Activated CD8-positive, alpha-beta memory T cell treated with anti-CD3 and anti-CD28 coated beads, Interleukin-2, amount 50 U/mL, for 24 hours (primary cell): ENCODE data around the gene ZNF365.
"Not testable (repeated sequence)": the region's sequence is repeated elsewhere in the genome, so short reads cannot be mapped to it uniquely, and the experiment has no call there.

Experiments
- DNase-seq: peaks from one replicate; pipeline ENCODE4 v3.0.0-alpha.2; 2020; ENCODE audit errors: extremely low read depth

ZNF365 gene

DNA sequence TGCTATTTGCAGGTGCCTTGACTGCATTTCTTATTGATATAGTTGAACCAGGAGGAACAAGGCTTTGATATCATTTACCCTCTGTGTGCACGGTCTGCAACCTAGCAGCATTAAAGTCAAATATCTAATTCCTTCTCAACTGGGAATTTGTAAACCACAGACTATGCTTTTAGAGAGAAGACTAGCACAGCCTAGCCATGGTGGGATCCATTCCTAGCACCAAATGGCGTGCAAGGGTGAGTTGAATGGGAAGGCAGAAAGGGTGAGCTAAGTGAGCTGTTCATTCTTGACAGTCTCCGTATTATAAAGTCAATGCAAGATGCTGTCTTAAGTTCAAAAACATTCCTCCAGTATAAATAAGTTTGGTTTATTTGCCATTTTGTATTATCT is 2.9 kb downstream of the ZNF365 start:
- no peak for DNase-seq

DNA sequence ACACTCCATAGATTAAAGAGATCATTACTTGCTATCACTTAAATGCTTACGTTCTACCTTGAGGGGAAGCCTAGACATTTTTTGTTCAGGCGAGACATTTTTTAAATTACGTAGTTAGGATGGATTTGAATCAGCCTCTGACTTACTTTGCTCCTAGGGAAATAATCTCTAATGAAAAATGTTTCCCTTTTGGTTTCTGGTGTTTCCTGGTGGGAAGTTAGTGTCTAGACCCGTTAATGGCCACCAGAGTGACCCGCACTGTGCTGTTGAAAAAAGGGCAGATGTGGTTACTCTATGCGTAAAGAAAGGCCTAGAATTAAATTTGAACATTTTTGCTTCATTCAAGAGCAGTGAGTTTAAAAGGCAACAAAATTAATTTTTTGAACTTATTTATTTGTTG is 3.8 kb downstream of the ZNF365 start:
- no peak for DNase-seq

DNA sequence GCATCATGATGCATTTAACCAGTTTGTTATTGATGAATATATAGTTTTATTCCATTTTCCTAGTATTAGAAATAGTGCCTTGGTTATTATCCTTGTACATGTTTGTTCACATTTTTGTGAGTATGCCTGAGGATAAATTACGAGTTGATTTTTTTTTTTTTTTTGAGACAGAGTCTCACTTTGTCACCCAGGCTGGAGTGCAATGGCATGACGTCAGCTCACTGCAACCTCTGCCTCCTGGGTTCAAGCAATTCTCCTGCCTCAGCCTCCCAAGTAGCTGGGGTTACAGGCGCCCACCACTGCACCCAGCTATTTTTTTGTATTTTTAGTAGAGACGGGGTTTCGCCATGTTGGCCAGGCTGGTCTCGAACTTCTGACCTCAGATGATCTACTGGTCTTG is 4.7 kb downstream of the ZNF365 start:
- not testable (repeated sequence) for DNase-seq

DNA sequence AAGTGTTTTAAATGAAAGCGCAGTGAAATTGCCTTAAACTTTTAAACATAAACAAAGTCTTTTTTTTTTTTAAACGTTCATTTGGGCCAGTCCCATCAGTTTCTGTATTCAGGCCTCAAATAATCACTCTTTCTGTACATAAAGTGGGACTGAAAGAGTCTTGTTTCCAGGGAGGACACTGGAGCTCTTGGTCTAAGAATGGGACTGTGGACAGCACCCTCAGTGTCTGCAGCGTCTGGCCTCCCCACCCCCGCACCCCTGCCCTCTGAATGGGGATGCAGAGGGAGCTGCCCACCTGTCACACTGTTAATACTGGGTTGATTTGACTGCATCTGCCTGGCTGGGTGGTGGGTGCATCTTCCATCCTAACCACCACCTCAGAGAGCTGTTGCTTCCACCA is 5.2 kb downstream of the ZNF365 start:
- DNase-seq = no peak

DNA sequence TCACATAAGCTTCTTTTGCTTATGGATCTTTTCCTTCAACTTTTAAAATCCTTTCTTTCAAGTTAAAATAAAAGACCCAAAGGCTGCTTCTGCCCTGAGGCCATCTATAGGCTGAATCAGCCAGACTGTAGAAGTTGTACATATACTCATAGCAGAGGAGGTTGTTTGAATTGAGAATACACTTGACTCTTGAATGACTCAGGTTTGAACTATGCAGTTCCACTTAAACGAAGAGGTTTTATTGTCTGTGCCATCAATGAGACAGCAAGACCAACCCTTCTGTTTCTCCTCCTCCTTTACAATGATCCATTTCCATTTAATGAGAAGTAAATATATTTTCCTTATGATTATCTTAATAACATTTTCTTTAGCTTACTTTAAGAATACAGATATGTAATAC is 5.8 kb downstream of the ZNF365 start:
- DNase-seq = no peak

DNA sequence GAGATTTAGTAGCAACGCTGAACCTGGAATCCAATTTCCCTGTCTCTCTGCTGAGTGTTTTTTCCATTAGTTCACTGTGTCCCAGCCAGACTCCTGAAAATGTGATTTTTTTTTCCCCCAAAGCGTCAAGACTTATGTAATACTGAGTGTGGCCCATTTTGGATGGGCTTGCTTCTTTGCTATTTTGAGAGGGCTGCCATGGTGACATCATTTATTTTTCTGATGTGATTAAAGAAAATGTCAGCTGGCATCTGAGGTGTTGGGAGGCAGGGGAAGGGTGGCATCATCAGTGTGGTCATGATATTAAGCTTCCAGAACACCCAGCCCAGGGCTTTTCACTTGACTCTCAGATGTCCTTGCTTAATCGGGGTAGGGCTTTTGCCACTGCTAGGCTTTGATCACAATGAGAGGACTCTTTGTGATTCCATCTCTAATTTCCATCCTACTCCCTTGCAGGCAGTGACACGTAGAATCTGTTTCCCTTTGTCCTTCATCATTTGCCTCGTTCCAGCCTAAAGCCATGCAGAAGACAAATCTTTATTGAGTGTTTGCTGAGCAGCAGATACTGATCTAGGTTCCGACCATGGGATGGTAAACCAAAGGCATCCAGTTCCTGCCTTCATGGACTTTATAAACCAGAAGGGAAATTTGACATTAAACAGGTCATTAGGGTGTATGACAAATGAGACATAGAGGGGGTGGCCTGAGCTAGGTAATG is 7.4 kb downstream of the ZNF365 start:
- no peak for DNase-seq

DNA sequence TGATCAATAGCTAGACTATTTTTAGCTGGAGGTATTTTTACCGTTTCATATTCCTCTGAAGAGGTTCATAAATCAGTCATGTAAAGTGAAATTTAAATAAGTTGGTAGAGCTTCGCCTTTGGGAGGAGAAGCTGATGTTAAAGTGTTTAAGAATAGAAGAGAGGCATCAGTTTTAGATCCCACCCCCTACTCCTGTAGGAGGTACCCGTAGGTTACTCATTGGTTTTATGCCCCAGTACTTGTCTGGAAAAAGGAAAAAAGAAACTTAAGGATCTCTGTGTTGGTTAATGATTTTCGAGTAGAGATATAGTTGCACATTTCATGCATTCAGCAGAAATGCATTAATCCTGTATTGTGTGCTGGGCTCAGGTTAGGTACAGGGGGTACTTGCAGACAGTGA is 8.7 kb downstream of the ZNF365 start:
- no peak for DNase-seq

DNA sequence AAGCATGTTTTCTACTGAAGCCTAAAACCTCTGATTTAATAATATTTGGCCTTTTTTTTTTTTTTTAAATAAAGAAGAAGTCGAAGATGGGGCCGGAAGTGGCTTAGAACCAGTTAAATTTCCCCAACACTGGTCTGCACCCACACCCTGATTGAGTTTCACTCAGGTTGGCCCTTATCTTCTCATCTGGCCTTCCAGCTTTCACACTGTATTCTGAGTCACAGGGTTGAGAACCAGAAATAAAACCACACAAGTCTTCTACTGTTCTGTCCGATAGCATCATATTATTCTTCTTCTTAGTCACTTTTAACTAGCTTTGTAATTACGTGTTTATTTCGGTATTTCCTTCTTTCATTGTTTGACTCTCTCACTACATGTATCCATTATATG is 9.9 kb downstream of the ZNF365 start:
- peak; percentile 35 for DNase-seq

DNA sequence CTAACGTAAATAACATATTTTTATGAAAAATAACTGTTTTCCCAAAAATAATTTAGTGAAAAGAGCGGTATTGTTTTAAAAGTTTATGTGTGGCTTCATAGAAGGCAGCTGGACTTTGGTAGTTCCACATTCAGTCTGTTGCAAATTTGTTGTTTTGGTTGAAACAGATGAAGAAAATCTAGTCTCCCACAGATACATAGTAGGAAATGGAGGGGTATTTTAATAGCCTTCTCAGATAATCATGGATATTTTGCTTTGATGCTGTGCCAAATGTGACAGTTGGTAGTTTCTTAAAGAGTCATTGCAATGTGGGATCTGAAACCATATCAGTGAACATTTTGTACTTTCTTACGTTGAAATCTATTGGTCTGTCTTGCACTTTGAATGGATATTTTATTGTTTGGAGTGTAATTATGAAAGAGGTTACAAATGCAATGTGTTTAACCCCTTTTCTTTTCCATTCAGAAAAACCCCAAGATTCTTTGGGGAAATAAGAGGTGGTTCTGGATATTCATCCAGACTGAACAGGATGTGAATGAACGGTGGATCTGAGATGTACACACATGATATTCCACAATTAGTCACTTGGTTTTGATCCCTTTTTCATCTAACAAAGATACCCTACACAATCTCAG is 10.4 kb downstream of the ZNF365 start:
- DNase-seq = no peak

DNA sequence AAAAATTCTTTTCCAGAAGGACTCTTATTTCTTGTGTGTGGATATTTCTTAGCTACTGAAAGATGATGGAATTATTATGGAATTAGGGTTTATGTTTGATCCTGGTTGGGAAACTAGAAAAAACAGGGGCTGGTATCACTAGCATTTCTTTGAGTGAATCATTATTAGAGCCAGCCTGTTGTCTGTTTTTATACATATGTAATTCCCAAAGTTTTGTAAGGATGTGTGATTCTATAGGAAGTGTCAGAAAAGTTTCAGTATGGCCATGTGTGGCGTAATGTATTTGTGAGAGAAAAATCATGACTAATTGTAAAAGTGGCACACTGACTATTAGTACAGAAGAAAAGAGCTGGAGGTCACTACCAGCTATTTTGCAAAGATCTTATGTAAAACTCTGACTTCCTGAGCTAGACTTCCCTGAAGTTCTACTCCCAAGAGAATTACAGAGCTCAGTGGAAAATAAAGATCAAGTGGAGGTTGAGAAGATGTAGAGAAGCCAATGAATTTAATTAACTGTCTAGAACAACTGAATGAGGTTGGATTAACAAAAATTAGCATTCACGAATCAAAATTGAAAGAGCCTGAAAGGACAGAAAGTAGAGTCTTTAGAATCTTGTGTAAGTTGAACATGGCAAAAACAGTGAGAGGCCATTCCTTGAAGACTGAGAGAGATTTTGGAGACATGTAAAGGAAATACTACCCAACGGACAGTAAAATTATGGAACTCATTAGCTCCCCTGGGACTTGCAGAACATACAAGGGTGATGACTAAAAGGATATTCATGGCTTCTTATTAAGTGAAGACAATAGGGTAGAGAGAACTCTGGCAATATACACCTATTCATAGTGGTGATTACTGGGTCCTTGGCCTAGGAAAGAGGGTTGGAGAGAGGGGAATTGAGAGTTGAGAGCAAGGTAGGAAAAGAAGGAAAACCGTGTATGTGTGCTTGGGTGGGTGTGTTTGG is 12.5 kb downstream of the ZNF365 start:
- no peak for DNase-seq

DNA sequence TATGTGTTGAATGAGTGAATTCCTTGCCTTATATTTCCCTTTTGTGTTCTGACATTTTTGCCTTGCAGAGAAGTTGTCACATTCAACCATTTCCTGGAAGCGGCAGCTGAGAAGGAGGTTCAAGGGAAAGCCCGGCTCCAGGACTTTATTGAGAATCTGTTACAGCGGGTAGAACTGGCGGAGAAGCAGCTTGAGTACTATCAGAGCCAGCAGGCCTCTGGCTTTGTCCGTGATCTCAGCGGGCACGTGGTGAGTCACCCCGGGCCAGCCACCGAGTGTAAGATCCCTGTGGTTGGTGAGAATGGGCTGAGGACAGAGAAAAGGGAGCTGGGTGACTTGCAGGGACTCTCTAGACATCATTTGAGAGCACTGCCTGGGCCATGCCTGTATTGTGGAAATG is 14.2 kb downstream of the ZNF365 start:
- no peak for DNase-seq

DNA sequence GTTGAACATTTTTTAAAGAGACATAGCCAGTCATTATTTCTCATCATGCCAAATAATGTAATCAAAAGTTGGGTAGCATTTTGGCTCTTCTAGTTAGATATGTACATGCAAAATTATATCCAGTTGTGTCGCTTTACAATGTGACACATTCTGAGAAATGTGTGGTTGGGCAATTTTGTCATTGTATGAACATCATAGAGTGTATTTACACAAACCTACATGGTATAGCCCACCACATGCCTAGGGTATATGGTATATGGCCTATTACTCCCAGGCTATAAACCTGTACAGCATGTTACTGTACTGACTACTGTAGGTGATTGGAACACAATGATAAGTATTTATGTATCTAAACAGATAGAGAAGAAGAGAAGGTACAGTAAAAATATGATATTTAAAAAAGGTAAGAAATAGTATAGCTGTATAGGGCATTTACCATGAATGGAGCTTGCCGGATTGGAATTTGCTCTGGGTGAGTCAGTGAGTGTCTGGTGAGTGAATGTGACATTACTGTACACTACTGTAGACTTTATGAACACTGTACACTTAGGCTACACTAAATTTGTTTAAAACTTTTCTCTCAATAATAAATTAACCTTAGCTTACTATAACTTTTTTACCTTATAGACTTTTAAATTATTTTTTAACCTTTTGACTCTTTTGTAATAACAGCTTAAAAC is 16.5 kb downstream of the ZNF365 start:
- DNase-seq = no peak

DNA sequence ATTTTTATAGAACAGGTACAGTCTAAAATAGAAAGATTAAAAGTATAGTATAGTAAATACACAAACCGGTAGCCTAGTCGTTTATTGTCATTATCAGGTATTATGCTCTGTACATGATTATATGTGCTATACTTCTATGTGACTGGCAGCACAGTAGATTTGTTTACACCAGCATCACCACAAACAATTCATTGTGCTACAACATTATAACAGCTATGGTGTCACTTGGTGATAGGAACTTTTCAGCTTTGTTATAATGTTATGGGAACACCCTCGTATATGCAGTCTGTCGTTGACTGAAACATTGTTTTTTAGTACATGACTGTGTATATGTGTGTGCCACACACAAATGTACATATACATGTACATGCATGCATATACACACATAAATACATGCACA is 19.1 kb downstream of the ZNF365 start:
- no peak for DNase-seq

DNA sequence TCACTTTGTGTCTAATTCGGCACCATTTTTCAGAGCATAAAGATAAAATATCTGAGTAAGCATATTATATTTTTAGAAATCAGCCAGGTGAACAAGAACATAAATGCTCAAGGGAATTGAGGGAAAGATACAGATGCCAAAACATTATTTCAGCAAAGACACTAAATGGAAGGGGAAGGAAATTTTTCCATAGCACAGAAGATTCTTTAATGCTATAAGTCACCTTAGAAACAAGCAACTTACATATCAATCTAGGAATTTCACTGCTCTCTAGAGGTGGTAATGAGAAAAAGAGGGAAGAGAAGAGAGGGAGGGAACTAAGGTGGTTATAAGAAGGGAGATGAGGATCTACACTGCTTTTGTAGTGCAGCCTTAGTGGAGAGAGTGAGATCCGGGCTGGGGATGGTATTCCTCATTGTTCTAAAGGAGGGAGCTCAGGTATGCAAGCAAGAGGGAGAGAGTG is 20.4 kb downstream of the ZNF365 start:
- no peak for DNase-seq

DNA sequence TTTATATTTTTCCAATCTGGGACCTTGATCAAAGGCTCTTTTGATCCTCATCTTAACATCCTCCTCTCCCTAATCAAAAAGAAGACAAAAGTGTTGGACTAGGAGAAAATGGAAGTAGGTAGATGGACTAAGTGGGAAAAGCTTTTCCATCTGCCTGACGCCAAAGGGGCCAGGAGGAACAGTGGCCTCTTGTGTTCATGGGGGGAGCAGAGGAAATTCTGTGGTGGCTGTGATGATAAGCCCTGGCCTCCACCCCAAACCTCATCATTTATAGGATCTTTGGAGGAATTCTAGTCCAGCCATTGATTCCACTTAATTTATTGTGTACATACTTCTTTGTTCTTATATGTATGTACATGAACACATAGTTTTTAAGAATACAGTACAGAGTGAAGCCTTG is 21.7 kb downstream of the ZNF365 start:
- DNase-seq = no peak

DNA sequence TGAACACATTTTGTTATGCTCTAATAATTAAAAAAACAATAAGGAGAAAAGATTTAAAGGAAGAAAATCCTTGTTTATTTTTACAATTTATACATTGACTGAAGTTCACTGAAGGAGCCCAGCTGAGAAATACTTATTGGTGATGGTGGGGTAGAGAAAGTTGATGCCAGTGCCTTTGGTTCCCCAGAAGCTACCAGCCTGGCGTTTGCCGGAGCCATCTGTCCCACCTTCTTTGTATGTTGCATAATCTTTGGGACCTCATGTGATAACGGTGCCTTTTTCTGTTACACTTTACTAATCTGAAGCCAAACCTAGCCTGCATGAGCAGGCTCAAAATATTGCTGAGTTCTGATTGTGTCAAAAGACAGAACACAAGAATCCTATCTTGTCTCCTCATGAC is 22.7 kb downstream of the ZNF365 start:
- DNase-seq = no peak

DNA sequence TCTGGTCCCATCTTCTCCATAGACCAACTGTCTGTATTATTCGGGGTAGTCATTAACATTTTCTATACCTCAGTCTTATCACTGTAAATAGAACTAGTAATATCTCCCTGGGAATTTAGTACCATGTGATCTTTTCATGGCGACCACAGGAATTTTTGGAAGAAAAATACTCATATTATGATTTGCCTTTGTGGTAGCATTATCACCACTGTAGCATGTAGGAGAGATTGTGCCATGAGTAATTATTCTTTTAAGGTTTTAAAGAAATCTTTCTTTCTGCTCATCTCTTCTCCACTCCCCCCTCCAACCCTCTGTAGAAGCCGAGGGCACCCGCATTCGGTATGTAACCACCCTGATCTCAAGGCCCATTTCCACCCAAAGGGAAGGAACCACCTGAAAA is 25.0 kb downstream of the ZNF365 start:
- DNase-seq = no peak

DNA sequence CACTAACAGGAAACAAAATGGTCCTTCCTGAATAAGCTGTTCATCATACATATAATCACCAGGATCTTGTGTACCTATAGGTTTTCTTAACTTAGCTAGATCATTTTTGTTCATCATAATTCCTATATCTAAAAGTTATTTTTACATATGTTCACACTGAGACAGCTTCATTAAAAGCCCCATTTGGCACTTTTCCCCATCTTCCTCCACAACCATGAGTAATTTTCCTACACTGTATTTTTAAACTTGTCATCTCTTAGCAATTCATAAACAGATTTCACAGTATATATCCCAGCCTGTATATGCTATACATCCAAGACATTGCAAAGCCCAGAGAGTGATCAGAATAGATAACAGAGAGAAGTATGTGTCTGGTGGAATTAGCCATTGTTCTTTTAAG is 28.3 kb downstream of the ZNF365 start:
- DNase-seq = no peak

DNA sequence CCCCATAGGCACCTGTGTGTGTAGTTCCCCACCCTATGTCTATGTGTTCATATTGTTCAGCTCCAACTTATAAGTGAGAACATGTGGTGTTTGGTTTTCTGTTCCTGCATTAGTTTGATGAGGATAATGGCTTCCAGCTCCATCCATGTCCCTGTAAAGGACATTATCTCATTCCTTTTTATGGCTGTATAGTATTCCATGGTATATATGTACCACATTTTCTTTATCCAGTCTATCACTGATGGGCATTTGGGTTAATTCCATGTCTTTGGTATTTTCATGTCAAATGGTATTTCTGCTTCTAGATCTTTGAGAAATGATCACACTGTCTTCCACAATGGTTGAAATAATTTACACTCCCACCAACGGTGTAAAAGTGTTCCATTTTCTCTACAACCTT is 36.4 kb downstream of the ZNF365 start:
- DNase-seq = not testable (repeated sequence)

DNA sequence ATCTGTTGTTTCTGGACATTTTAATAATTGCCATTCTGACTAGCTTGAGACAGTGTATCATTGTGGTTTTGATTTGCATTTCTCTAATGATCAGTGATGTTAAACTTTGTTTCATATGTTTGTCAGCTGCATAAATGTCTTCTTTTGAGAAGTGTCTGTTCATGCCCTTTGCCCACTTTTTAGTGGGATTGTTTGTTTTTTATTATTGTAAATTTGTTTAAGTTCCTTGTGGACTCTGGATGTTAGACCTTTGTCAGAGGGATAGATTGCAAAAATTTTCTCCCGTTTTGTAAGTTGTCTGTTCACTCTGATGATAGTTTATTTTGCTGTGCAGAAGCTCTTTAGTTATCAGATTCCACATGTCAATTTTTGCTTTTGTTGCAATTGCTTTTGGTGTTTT is 36.8 kb downstream of the ZNF365 start:
- not testable (repeated sequence) for DNase-seq

DNA sequence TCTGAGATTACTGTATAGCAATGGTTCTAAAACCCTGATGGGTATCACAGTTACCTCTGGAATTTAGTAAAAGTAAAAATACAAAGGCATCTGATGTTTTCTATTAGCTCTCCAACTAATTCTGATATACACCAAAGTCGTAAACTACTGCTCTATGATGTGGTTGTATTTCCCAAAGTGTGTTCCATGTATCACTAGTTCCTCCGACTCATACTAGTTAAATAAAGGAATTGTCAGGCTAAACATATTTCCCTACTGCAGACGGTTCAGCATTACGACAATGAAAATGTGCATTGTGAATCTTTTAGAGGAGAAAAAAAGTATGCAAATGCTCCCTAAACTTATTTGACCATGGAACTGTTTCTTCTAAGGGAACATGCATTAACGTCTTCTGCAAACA is 38.9 kb downstream of the ZNF365 start:
- no peak for DNase-seq

DNA sequence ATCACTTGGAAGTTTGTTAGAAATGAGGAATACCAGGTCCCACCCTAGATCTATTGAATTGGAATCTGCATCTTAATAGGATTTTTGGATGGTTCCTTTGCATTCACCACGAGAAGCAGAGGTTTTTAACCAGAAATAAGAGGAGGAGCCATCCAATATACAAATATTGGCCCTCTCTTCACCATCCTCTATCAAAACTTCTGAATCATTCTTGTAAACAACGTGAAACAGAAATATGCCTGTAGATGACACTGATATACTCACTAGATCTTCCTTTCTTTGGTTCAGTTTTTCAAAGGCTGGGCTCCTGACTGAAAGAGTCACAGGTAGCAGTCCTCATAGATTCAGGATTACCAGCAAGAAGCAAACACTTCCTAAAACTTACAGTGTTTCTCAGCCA is 39.5 kb downstream of the ZNF365 start:
- DNase-seq = no peak
